Hematopoietic multipotent progenitor cell treated with erythropoietin and hydrocortisone succinate and interleukin-3 and kit ligand, for 17 days (in vitro differentiated cells): Measurements from ENCODE around the gene ELMO3.

Source experiments
- DNase-seq: peaks from one replicate; pipeline ENCODE4 v3.0.0-alpha.2; 2015; ENCODE audit warnings: low spot score

The ELMO3 gene

GRCh38 chr16:67163999-67164558, 34.9 kb upstream of the ELMO3 start:
- DNase-seq: no peak

GRCh38 chr16:67164599-67165061, 34.3 kb upstream of the ELMO3 start, which contains the start of gene HSF4:
TSS of gene HSF4 (plus strand) at chr16:67164745. CDS start at chr16:67164812, 67 bp downstream.
- no peak for DNase-seq

- no peak for DNase-seq
These were observed 33.5 kb upstream of the ELMO3 start for GRCh38 chr16:67165121-67166078.

- DNase-seq: no peak
These were observed 32.8 kb upstream of the ELMO3 start for GRCh38 chr16:67166110-67166547.

GRCh38 chr16:67166598-67167168, 32.2 kb upstream of the ELMO3 start:
- no peak for DNase-seq

GRCh38 chr16:67167588-67167987, 31.3 kb upstream of the ELMO3 start:
- no peak for DNase-seq

GRCh38 chr16:67169011-67169451, 29.9 kb upstream of the ELMO3 start:
- DNase-seq: no peak

GRCh38 chr16:67169642-67170167, 29.2 kb upstream of the ELMO3 start:
- DNase-seq: peak; percentile 43

GRCh38 chr16:67170168-67170948, 28.6 kb upstream of the ELMO3 start, which contains the start of gene NOL3:
TSS of gene NOL3 (plus strand) at chr16:67170538.
- peak; percentile 55 for DNase-seq

GRCh38 chr16:67170949-67171649, 27.8 kb upstream of the ELMO3 start:
- no peak for DNase-seq

GRCh38 chr16:67173323-67173722, 25.6 kb upstream of the ELMO3 start:
- no peak for DNase-seq

- DNase-seq: peak; percentile 55
These were observed 24.9 kb upstream of the ELMO3 start for GRCh38 chr16:67173808-67174705.

- DNase-seq: no peak
These were observed 24.2 kb upstream of the ELMO3 start for GRCh38 chr16:67174706-67175231.

GRCh38 chr16:67176662-67177061, 22.3 kb upstream of the ELMO3 start:
- no peak for DNase-seq

- no peak for DNase-seq
These were observed 20.9 kb upstream of the ELMO3 start for GRCh38 chr16:67177743-67178699.

GRCh38 chr16:67179421-67180080, 19.4 kb upstream of the ELMO3 start:
- DNase-seq: no peak

GRCh38 chr16:67180166-67180565, 18.8 kb upstream of the ELMO3 start:
- DNase-seq: no peak

GRCh38 chr16:67181346-67181745, 17.6 kb upstream of the ELMO3 start:
- no peak for DNase-seq
